K562 (cell line): ENCODE data around the gene B4GALT5. TPM values are rescaled to one million over a fixed set of nuclear protein-coding genes. Genes with fewer than 3 reads are reported as not detected.

Experiments used
- ATF7 ChIP-seq: fragments of 450-650 bp; IDR thresholded peaks from 2 replicates; pipeline ENCODE4 v1.7.1; 2014; ENCODE audit warnings: mild to moderate bottlenecking, moderate library complexity
- C11orf30 ChIP-seq: fragments of 450-650 bp; IDR thresholded peaks from 2 replicates; pipeline ENCODE4 v1.6.1; 2016; ENCODE audit warnings: low read depth, mild to moderate bottlenecking
- CBX8 ChIP-seq: fragments of 200-600 bp; sonication (generic); IDR thresholded peaks from 2 replicates; pipeline ENCODE4 v1.6.1; 2012; ENCODE audit warnings: borderline replicate concordance, mixed run types, low read depth, mild to moderate bottlenecking, moderate library complexity, mixed read lengths, low read length, control low read depth, inconsistent platforms; ENCODE audit not compliant: poor library complexity, severe bottlenecking; ENCODE audit errors: extremely low read depth
- DDX20 ChIP-seq: fragments of 450-650 bp; IDR thresholded peaks from 2 replicates; pipeline ENCODE4 v1.6.1; 2016; ENCODE audit warnings: missing genetic modification characterization, low read depth, mild to moderate bottlenecking, missing compliant biosample characterization, moderate library complexity
- ERF ChIP-seq: fragments of 450-650 bp; formaldehyde crosslinking; IDR thresholded peaks from 2 replicates; pipeline ENCODE4 v1.4.0; 2020; ENCODE audit warnings: mild to moderate bottlenecking, mixed read lengths
- ETS2 ChIP-seq: IDR thresholded peaks from 2 replicates; pipeline ENCODE4 v1.6.1; 2016; ENCODE audit warnings: borderline replicate concordance, missing genetic modification characterization, mild to moderate bottlenecking, moderate library complexity, missing compliant biosample characterization; ENCODE audit not compliant: poor library complexity, severe bottlenecking
- EWSR1 ChIP-seq: fragments of 450-650 bp; IDR thresholded peaks from 2 replicates; pipeline ENCODE4 v1.6.1; 2018; ENCODE audit warnings: borderline replicate concordance, mild to moderate bottlenecking, low read depth, moderate library complexity; ENCODE audit not compliant: partially characterized antibody
- FOXK2 ChIP-seq, 2 experiments: fragments of 450-650 bp; IDR thresholded peaks in 1 of 2; conservative IDR thresholded peaks in 1 of 2; 2 replicates each; pipeline ENCODE4 v1.6.1; 2016; ENCODE audit warnings: low read depth in 2 of 2, mild to moderate bottlenecking in 1 of 2
- HDAC3 ChIP-seq: fragments of 450-650 bp; IDR thresholded peaks from 2 replicates; pipeline ENCODE4 v1.6.1; 2018; ENCODE audit warnings: borderline replicate concordance, mild to moderate bottlenecking, moderate library complexity; ENCODE audit not compliant: partially characterized antibody
- NFATC3 ChIP-seq: fragments of 450-650 bp; IDR thresholded peaks from 2 replicates; pipeline ENCODE4 v1.6.1; 2017; ENCODE audit warnings: mild to moderate bottlenecking
- NR2F6 ChIP-seq: fragments of 450-650 bp; formaldehyde crosslinking; IDR thresholded peaks from 2 replicates; pipeline ENCODE4 v1.4.0; 2020; ENCODE audit warnings: mild to moderate bottlenecking
- POLR2B ChIP-seq: fragments of 450-650 bp; IDR thresholded peaks from 2 replicates; pipeline ENCODE4 v1.6.1; 2018; ENCODE audit warnings: low read depth; ENCODE audit not compliant: partially characterized antibody
- YBX1 ChIP-seq: fragments of 450-650 bp; IDR thresholded peaks from 2 replicates; pipeline ENCODE4 v1.7.1; 2016; ENCODE audit warnings: mild to moderate bottlenecking
- ZKSCAN1 ChIP-seq: fragments of 150-350 bp; IDR thresholded peaks from 2 replicates; pipeline ENCODE4 v1.6.1; 2016; ENCODE audit warnings: low read depth, low read length
- ZNF140 ChIP-seq: fragments of 250-450 bp; sonication (Bioruptor Pico); IDR thresholded peaks from 2 replicates; pipeline ENCODE4 v1.8.0; 2021; ENCODE audit warnings: moderate library complexity, mild to moderate bottlenecking, inconsistent platforms
- ZNF217 ChIP-seq: sonication (generic); formaldehyde crosslinking; IDR thresholded peaks from 2 replicates; pipeline ENCODE4 v1.8.0; 2022; ENCODE audit warnings: mild to moderate bottlenecking, missing genetic modification reagents
- ZNF239 ChIP-seq: fragments of 250-450 bp; sonication (Bioruptor Pico); IDR thresholded peaks from 2 replicates; pipeline ENCODE4 v1.4.0; 2020; ENCODE audit warnings: mild to moderate bottlenecking
- ZNF354B ChIP-seq: fragments of 250-450 bp; sonication (Bioruptor Pico); IDR thresholded peaks from 2 replicates; pipeline ENCODE4 v1.4.0; 2020
- ZNF589 ChIP-seq: fragments of 200-800 bp; sonication (Bioruptor generic); IDR thresholded peaks from 2 replicates; pipeline ENCODE4 v1.6.1; 2016; ENCODE audit warnings: low read depth, missing genetic modification characterization, missing compliant biosample characterization
- ZNF696 ChIP-seq: fragments of 250-450 bp; sonication (Bioruptor Pico); conservative IDR thresholded peaks from 2 replicates; pipeline ENCODE4 v1.4.0; 2020; ENCODE audit warnings: mild to moderate bottlenecking, moderate library complexity
- ZNF75A ChIP-seq: fragments of 450-650 bp; formaldehyde crosslinking; IDR thresholded peaks from 2 replicates; pipeline ENCODE4 v1.4.0; 2020; ENCODE audit warnings: mild to moderate bottlenecking
- polyA plus RNA-seq, 8 experiments: library from polyadenylated mRNA; depleted of rRNA in 4 of 8; stranded (reverse) in 5 of 8; unstranded in 3 of 8; fragments of >200 nt; fragmentation: Nextera tagmentation in 2 of 8; fragmentation: Illumina TruSeq in 1 of 8; extraction: Ambion mirVana in 2 of 8; extraction: Trizol in 1 of 8; gene quantifications; 2 replicates each; pipeline versions ENCODE4 v1.2.1 to v1.2.3, GENCODE V29; 2011 to 2014; ENCODE audit warnings: inconsistent platforms in 1 of 8, missing spikeins in 1 of 8
- total RNA-seq, 7 experiments: library from RNA; depleted of rRNA in 6 of 7; stranded (reverse); fragments of >200 nt in 6 of 7; fragmentation: Illumina TruSeq in 2 of 7; extraction: Trizol in 2 of 7; gene quantifications; 2 replicates each; pipeline versions ENCODE4 v1.2.1 to v1.2.3, GENCODE V29; 2011 to 2021; ENCODE audit warnings: low replicate concordance in 1 of 7
- TF ChIP-seq, protein P1 (sequence below): sonication (generic); formaldehyde crosslinking; IDR thresholded peaks from 2 replicates; pipeline ENCODE4 v1.8.0; 2022; ENCODE audit warnings: missing genetic modification reagents, mild to moderate bottlenecking, borderline replicate concordance
- TF ChIP-seq, protein P2 (sequence below): fragments of 450-650 bp; IDR thresholded peaks from 2 replicates; pipeline ENCODE4 v1.6.1; 2016; ENCODE audit warnings: antibody characterized with exemption
- TF ChIP-seq, protein P3 (sequence below): sonication (generic); formaldehyde crosslinking; IDR thresholded peaks from 2 replicates; pipeline ENCODE4 v1.8.1; 2023; ENCODE audit warnings: mild to moderate bottlenecking, missing genetic modification reagents

The B4GALT5 gene
- total and polyA plus RNA-seq, 9 of the 15 experiments (the other 6 are each of a cell fraction or from before 2014, with no cell fraction given): 8.5 to 32.6 (median 23.4) TPM

DNA sequence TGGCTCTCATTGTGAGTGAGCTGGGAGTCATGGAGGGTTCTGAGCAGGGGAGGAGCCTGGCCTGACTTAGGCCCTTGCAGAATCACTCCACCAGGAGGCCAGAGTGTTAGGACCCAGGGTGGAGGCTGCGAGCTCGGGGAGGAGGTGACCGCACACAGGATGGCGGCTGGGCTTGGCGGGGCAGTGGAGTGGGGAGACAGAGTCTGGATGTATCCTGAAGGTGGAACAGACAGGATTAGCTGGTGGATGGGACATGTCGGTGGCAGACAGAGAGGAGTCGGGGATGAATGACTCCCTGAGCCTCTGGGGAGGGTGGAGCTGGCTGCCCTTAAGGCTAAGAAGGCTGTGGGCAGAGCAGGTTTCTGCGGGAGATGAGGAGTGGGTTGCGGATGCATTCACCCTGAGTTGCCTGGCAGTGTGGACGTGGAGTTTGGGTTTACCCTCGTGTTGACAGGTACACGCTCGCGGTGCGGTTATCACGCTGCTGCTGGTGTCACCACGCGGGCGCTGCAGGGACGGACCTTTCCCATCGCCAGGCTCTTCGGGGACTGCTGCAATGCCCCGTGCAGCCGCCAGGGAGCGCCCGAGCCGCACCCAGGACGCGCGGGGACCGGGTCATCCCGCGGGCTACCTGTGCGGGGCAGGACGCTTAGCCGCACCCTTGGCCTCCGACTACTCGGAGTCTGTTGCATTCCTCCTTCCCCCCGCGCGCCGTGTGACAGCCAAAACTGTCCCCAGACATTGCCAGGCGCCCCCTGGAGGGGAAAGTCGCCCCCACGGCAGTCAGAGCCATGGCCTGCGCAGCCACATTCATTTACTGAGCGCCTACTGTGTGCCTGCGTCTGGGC, 102.8 kb downstream of the B4GALT5 start (continued):
- TF ChIP-seq HDAC3 (no peak), ZNF354B (CRISPR knock-in tag) (no peak), YBX1 (no peak), ZNF217 (CRISPR knock-in tag) (no peak), DDX20 (tag) (no peak), NR2F6 (CRISPR knock-in tag) (no peak), ZNF75A (CRISPR knock-in tag) (no peak), ZNF239 (CRISPR knock-in tag) (0 out of 2 replicates have a peak, but pooled peaks have one; percentile 10), ZNF589 (CRISPR knock-in tag) (no peak), ZKSCAN1 (peak; percentile 99), POLR2B (no peak), FOXK2 (conservative IDR thresholded peaks at IDR 0.05 in 1 of 2, IDR thresholded peaks at IDR 0.05 in 1 of 2; ENCODE audit: low read depth in 2 of 2) (peak in 1 of 2 experiments; percentile 5; a peak in 1 of 4 replicates), ZNF696 (CRISPR knock-in tag) (no peak), EWSR1 (no peak), C11orf30 (0 out of 2 replicates have a peak, but pooled peaks have one; percentile 15), ATF7 (peak; percentile 67), ZNF140 (CRISPR knock-in tag) (no peak), NFATC3 (no peak), ETS2 (no peak), ERF (CRISPR knock-in tag) (no peak), CBX8 (no peak)
- TF ChIP-seq, protein P1, sequence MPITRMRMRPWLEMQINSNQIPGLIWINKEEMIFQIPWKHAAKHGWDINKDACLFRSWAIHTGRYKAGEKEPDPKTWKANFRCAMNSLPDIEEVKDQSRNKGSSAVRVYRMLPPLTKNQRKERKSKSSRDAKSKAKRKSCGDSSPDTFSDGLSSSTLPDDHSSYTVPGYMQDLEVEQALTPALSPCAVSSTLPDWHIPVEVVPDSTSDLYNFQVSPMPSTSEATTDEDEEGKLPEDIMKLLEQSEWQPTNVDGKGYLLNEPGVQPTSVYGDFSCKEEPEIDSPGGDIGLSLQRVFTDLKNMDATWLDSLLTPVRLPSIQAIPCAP (CRISPR knock-in tag): no peak
- TF ChIP-seq, protein P2, sequence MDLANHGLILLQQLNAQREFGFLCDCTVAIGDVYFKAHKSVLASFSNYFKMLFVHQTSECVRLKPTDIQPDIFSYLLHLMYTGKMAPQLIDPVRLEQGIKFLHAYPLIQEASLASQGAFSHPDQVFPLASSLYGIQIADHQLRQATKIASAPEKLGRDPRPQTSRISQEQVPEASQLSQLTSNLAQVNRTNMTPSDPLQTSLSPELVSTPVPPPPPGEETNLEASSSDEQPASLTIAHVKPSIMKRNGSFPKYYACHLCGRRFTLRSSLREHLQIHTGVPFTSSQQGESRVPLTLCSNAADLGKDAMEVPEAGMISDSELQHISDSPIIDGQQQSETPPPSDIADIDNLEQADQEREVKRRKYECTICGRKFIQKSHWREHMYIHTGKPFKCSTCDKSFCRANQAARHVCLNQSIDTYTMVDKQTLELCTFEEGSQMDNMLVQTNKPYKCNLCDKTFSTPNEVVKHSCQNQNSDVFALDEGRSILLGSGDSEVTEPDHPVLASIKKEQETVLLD: no peak
- TF ChIP-seq, protein P3, sequence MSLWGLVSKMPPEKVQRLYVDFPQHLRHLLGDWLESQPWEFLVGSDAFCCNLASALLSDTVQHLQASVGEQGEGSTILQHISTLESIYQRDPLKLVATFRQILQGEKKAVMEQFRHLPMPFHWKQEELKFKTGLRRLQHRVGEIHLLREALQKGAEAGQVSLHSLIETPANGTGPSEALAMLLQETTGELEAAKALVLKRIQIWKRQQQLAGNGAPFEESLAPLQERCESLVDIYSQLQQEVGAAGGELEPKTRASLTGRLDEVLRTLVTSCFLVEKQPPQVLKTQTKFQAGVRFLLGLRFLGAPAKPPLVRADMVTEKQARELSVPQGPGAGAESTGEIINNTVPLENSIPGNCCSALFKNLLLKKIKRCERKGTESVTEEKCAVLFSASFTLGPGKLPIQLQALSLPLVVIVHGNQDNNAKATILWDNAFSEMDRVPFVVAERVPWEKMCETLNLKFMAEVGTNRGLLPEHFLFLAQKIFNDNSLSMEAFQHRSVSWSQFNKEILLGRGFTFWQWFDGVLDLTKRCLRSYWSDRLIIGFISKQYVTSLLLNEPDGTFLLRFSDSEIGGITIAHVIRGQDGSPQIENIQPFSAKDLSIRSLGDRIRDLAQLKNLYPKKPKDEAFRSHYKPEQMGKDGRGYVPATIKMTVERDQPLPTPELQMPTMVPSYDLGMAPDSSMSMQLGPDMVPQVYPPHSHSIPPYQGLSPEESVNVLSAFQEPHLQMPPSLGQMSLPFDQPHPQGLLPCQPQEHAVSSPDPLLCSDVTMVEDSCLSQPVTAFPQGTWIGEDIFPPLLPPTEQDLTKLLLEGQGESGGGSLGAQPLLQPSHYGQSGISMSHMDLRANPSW (CRISPR knock-in tag): no peak
